IMR-90 (cell line): Measurements from ENCODE around the gene PLAC9. TPM values are rescaled to one million over a fixed set of nuclear protein-coding genes. Genes with fewer than 3 reads are reported as not detected.
A peak's percentile ranks its signal among the peaks of the same experiment; 100 is the strongest.

Experiments used
- ATAC-seq: fragments of 200-7000 bp; cut with Tn5 transposase; 2 replicates; pipeline ENCODE4 v1.9.1; 2020; ENCODE audit warnings: low read depth, mild to moderate bottlenecking, moderate library complexity
- BruUV-seq: library from RNA; stranded (reverse); fragments of 400-500 nt; replicated peaks from 2 replicates; lab custom pipeline; 2021; lab: Mats Ljungman, UMichigan
- CTCF ChIA-PET: fragments of 300-600 bp; formaldehyde crosslinking; extraction: SDS; loops from one replicate; lab custom pipeline; 2021; ENCODE audit warnings: antibody characterized with exemption; lab: Yijun Ruan, JAX
- POLR2A ChIA-PET: fragments of 300-600 bp; sonication (Branson Sonifier 250); formaldehyde crosslinking; loops from one replicate; lab custom pipeline; 2022; ENCODE audit warnings: antibody characterized with exemption; ENCODE audit not compliant: unreplicated experiment; lab: Charles Lee
- DNase-seq: peaks from one replicate; pipeline ENCODE4 v3.0.0; 2013
- H2AFZ ChIP-seq: replicated peaks from 2 replicates; pipeline ENCODE3; 2013; ENCODE audit warnings: low read length, mild to moderate bottlenecking; ENCODE audit not compliant: poor library complexity
- H2AK5ac ChIP-seq: 2 replicates; pipeline ENCODE4 v1.6.1; 2013; ENCODE audit warnings: low read depth, low read length, inconsistent platforms
- H2AK9ac ChIP-seq: replicated peaks from 2 replicates; pipeline ENCODE3; 2013; ENCODE audit warnings: mild to moderate bottlenecking, low read depth, low read length, moderate library complexity; ENCODE audit not compliant: poor library complexity
- H2BK120ac ChIP-seq: 2 replicates; pipeline ENCODE4 v1.6.1; 2013; ENCODE audit warnings: low read depth, low read length, inconsistent platforms
- H2BK15ac ChIP-seq: 3 replicates; pipeline ENCODE4 v1.6.1; 2013; ENCODE audit warnings: low read depth, low read length, inconsistent platforms
- H2BK20ac ChIP-seq: 2 replicates; pipeline ENCODE4 v1.6.1; 2013; ENCODE audit warnings: low read depth, mild to moderate bottlenecking, inconsistent platforms, low read length, moderate library complexity
- H2BK5ac ChIP-seq: 2 replicates; pipeline ENCODE4 v1.6.1; 2013; ENCODE audit warnings: mild to moderate bottlenecking, low read depth, low read length, inconsistent platforms; ENCODE audit not compliant: poor library complexity, severe bottlenecking
- H3K14ac ChIP-seq: replicated peaks from 2 replicates; pipeline ENCODE4 v1.6.1; 2013; ENCODE audit warnings: low read depth, low read length, inconsistent platforms
- H3K18ac ChIP-seq: 2 replicates; pipeline ENCODE4 v1.6.1; 2013; ENCODE audit warnings: low read depth, low read length, control low read depth
- H3K23ac ChIP-seq: 2 replicates; pipeline ENCODE4 v1.6.1; 2013; ENCODE audit warnings: low read depth, low read length, inconsistent platforms
- H3K27ac ChIP-seq: 2 replicates; pipeline ENCODE4 v1.5.1; 2013; ENCODE audit warnings: mild to moderate bottlenecking, control low read depth, low read length; ENCODE audit not compliant: insufficient read depth
- H3K27me3 ChIP-seq: 2 replicates; pipeline ENCODE4 v1.6.1; 2013; ENCODE audit warnings: low read length; ENCODE audit not compliant: control insufficient read depth, insufficient read depth
- H3K36me3 ChIP-seq: 2 replicates; pipeline ENCODE4 v1.6.1; 2013; ENCODE audit warnings: low read length, mixed read lengths; ENCODE audit not compliant: control insufficient read depth, insufficient read depth
- H3K4ac ChIP-seq: 2 replicates; pipeline ENCODE4 v1.6.1; 2013; ENCODE audit warnings: low read depth, low read length, inconsistent platforms
- H3K4me1 ChIP-seq: 2 replicates; pipeline ENCODE4 v1.6.1; 2013; ENCODE audit warnings: low read length, mixed read lengths; ENCODE audit not compliant: control insufficient read depth, insufficient read depth
- H3K4me2 ChIP-seq: 2 replicates; pipeline ENCODE4 v1.6.1; 2013; ENCODE audit warnings: low read depth, mild to moderate bottlenecking, control low read depth, low read length, moderate library complexity
- H3K4me3 ChIP-seq: 2 replicates; pipeline ENCODE4 v1.5.1; 2013; ENCODE audit warnings: low read depth, mild to moderate bottlenecking, control low read depth, low read length, moderate library complexity; ENCODE audit not compliant: insufficient read depth
- H3K56ac ChIP-seq: 2 replicates; pipeline ENCODE4 v1.6.1; 2013; ENCODE audit warnings: low read length, inconsistent platforms; ENCODE audit not compliant: insufficient read depth; ENCODE audit errors: extremely low read depth
- H3K79me1 ChIP-seq, 2 experiments: 2 replicates each; pipeline ENCODE4 v1.6.1; 2013; ENCODE audit warnings: low read length in 2 of 2, inconsistent platforms in 1 of 2, low read depth in 1 of 2
- H3K9ac ChIP-seq: 2 replicates; pipeline ENCODE4 v1.6.1; 2013; ENCODE audit warnings: low read depth, low read length, control low read depth
- H3K9me1 ChIP-seq: 2 replicates; pipeline ENCODE4 v1.6.1; 2013; ENCODE audit warnings: low read length, inconsistent platforms; ENCODE audit not compliant: insufficient read depth
- H3K9me3 ChIP-seq: 2 replicates; pipeline ENCODE4 v1.6.1; 2013; ENCODE audit warnings: low read length; ENCODE audit not compliant: control insufficient read depth, insufficient read depth
- H4K20me1 ChIP-seq: 2 replicates; pipeline ENCODE4 v1.6.1; 2013; ENCODE audit warnings: low read length, inconsistent platforms; ENCODE audit not compliant: insufficient read depth
- H4K5ac ChIP-seq: 2 replicates; pipeline ENCODE4 v1.6.1; 2013; ENCODE audit warnings: mild to moderate bottlenecking, low read depth, low read length, control low read depth
- H4K8ac ChIP-seq, 2 experiments: 2 replicates each; pipeline ENCODE4 v1.6.1; 2013; ENCODE audit warnings: low read depth in 2 of 2, low read length in 2 of 2, control low read depth in 1 of 2, inconsistent platforms in 1 of 2
- H4K91ac ChIP-seq: 2 replicates; pipeline ENCODE4 v1.6.1; 2013; ENCODE audit warnings: low read depth, low read length, inconsistent platforms; ENCODE audit not compliant: insufficient read depth
- CEBPB ChIP-seq: IDR thresholded peaks from 2 replicates; pipeline ENCODE4 v1.6.1; 2012; ENCODE audit warnings: low read depth, low read length, improper control_type of control experiment
- ELK1 ChIP-seq: fragments of 150-350 bp; IDR thresholded peaks from 2 replicates; pipeline ENCODE4 v1.6.1; 2016; ENCODE audit warnings: low read depth, mild to moderate bottlenecking, low read length, moderate library complexity, borderline replicate concordance
- MAFK ChIP-seq: IDR thresholded peaks from 2 replicates; pipeline ENCODE4 v1.6.1; 2012; ENCODE audit warnings: low read depth, low read length, improper control_type of control experiment
- MAZ ChIP-seq: IDR thresholded peaks from 2 replicates; pipeline ENCODE4 v1.6.1; 2012; ENCODE audit warnings: low read depth, mild to moderate bottlenecking, low read length, improper control_type of control experiment, moderate library complexity, borderline replicate concordance
- SMC3 ChIP-seq: fragments of 150-350 bp; IDR thresholded peaks from 2 replicates; pipeline ENCODE4 v1.6.1; 2016; ENCODE audit warnings: low read depth, mild to moderate bottlenecking, antibody characterized with exemption, low read length, moderate library complexity
- WGBS, 2 experiments: methylation state at CpG; one replicate each; pipeline versions ENCODE4 v1.1.5 to v1.1.7; 2013; ENCODE audit warnings: missing lambda C conversion rate in 2 of 2; ENCODE audit not compliant: insufficient read length in 1 of 2; ENCODE audit errors: extremely low coverage in 2 of 2; 5-methylcytosine and 5-hydroxymethylcytosine counted together
- dilution Hi-C: fragments of 300-500 bp; cut with HindIII; formaldehyde crosslinking; loops from one replicate; pipeline ENCODE4 v1.14.3; 2018; ENCODE audit warnings: low sequenced_read_pairs; ENCODE audit not compliant: unreplicated experiment
- in situ Hi-C: fragments of 300-500 bp; cut with MboI; formaldehyde crosslinking; loops from 3 replicates; pipeline ENCODE4 v1.14.3; 2019; ENCODE audit warnings: low sequenced_read_pairs, inconsistent platforms, mixed read lengths
- intact Hi-C: fragments of 100-400 bp; cut with micrococcal nuclease; formaldehyde crosslinking; loops from 2 replicates; pipeline ENCODE4 v1.10.0; 2022
- polyA plus RNA-seq, 3 experiments: library from polyadenylated mRNA; depleted of rRNA; stranded (reverse); fragments of >200 nt; gene quantifications; 2 replicates each; pipeline ENCODE4 v1.2.3, GENCODE V29; 2012; ENCODE audit warnings: low replicate concordance in 1 of 3
- total RNA-seq: library from RNA; depleted of rRNA; stranded (reverse); fragments of >200 nt; gene quantifications from 2 replicates; pipeline ENCODE4 v1.2.3, GENCODE V29; 2012

The PLAC9 gene
- total and polyA plus RNA-seq, 2 of the 4 experiments (the other 2 are of a cell fraction), result 1.6 to 12.2 TPM

DNA sequence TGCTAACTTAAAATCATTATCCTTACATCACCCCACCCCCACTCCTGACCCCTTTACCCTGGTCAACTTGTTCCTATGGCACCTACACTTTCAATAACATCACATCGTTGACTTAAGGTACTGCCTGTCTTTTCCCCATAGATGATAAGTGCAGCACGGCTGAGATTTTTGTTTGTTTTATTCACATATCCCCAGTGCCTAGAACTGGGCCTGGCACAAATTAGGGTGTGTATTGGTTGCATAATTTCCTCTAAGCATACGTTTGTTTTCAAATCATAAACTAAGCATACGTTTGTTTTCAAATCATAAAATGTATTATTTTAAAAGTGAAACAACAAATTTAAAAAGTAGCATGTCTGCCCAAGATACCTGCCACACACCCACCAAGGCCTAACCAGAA, 37.5 kb downstream of the PLAC9 start:
- Histone ChIP-seq H2AK5ac (no peak overlapping the region), H3K36me3 (peaks cover 51% of the 10 kb centered on the region), H4K5ac (no peak overlapping the region), H3K9me3 (no peaks in the 10 kb centered on the region), H3K79me1 (peaks cover 25 to 98% of the 10 kb centered on the region in 2 experiments; a peak in 3 of 4 replicates), H3K4me3 (no peak overlapping the region), H4K20me1 (peaks cover 35% of the 10 kb centered on the region), H3K14ac (no peak overlapping the region), H3K18ac (no peak overlapping the region), H3K56ac (no peak overlapping the region), H4K91ac (no peak overlapping the region), H2BK20ac (no peak overlapping the region), H3K9me1 (peaks cover 32% of the 10 kb centered on the region), H3K27ac (no peak overlapping the region), H2BK120ac (no peak overlapping the region), H3K23ac (peak overlapping the region; percentile 32; the same call in 1 of the 2 replicates), H3K4me2 (no peak overlapping the region), H4K8ac (no peak overlapping the region), H2AFZ (no peak overlapping the region), H2BK15ac (no peak overlapping the region), H2BK5ac (no peak overlapping the region), H3K4me1 (peaks cover 16% of the 10 kb centered on the region), H3K4ac (0 out of 2 replicates have a peak overlapping the region, but pooled peaks have one; percentile 24), H3K27me3 (no peaks in the 10 kb centered on the region), H2AK9ac (no peak overlapping the region), H3K9ac (no peak overlapping the region)
- dilution Hi-C loops (no loop called here), in situ Hi-C loops (loop anchor here (25.0 kb wide), 1 partner anchor 292 kb away; the partner anchor contains the start of gene TSPAN14), intact Hi-C loops (no loop called here)
- no CpG with 5 or more reads among the region's 4 CpGs for WGBS, 2 experiments
- DNase-seq (no peak), ATAC-seq (no peak)
- ChIA-PET CTCF (no interaction called here), POLR2A (no interaction called here)
- TF ChIP-seq MAZ, result no peak
- no peak for TF ChIP-seq ELK1
- no peak for TF ChIP-seq SMC3
- no peak for TF ChIP-seq CEBPB
- TF ChIP-seq MAFK, result no peak
- BruUV-seq, result no TSS peak
